Activated CD8-positive, alpha-beta T cell treated with anti-CD3 and anti-CD28 coated beads for 36 hours (primary cell): ENCODE measurements around the gene ADAM22. TPM values are rescaled to one million over a fixed set of nuclear protein-coding genes. Genes with fewer than 3 reads are reported as not detected.
"Not testable (repeated sequence)": the region's sequence is repeated elsewhere in the genome, so short reads cannot be mapped to it uniquely, and the experiment has no call there.

Experiments
- ATAC-seq: fragments of 200-7000 bp; cut with Tn5 transposase; one replicate; pipeline ENCODE4 v1.10.0; 2021; ENCODE audit warnings: mild to moderate bottlenecking, moderate library complexity
- CTCF ChIA-PET: fragments of 350-600 bp; sonication (Branson Sonifier 250); formaldehyde crosslinking; loops from one replicate; lab custom pipeline; 2021; ENCODE audit warnings: antibody characterized with exemption; lab: Charles Lee
- POLR2A ChIA-PET: fragments of 350-600 bp; sonication (Branson Sonifier 250); formaldehyde crosslinking; loops from one replicate; lab custom pipeline; 2021; ENCODE audit warnings: antibody characterized with exemption; lab: Charles Lee
- DNase-seq: peaks from one replicate; pipeline ENCODE4 v3.0.0-alpha.2; 2020
- H3K27ac Mint-ChIP-seq: one replicate; pipeline ENCODE4 v1.8.0; 2021; ENCODE audit warnings: mild to moderate bottlenecking, mixed read lengths
- H3K27me3 Mint-ChIP-seq: one replicate; pipeline ENCODE4 v1.8.0; 2021; ENCODE audit warnings: mixed read lengths
- H3K36me3 Mint-ChIP-seq: one replicate; pipeline ENCODE4 v1.8.0; 2021; ENCODE audit warnings: low read depth, mixed read lengths
- H3K4me1 Mint-ChIP-seq: one replicate; pipeline ENCODE4 v1.8.0; 2021; ENCODE audit warnings: low read depth, mixed read lengths
- H3K4me3 Mint-ChIP-seq: one replicate; pipeline ENCODE4 v1.8.0; 2021; ENCODE audit warnings: mild to moderate bottlenecking, moderate library complexity, mixed read lengths
- H3K9me3 Mint-ChIP-seq: one replicate; pipeline ENCODE4 v1.8.0; 2021; ENCODE audit warnings: mixed read lengths
- intact Hi-C: fragments of 100-400 bp; cut with micrococcal nuclease; formaldehyde crosslinking; loops from one replicate; pipeline ENCODE4 v1.10.0; 2022
- total RNA-seq, 2 experiments: library from RNA; stranded (reverse); gene quantifications; one replicate each; pipeline ENCODE4 v1.2.3, GENCODE V29; 2021
- TF ChIP-seq, protein P1 (sequence below): fragments of 200-600 bp; IDR thresholded peaks from one replicate; pipeline ENCODE4 v1.8.0; 2022; ENCODE audit warnings: antibody characterized with exemption, mild to moderate bottlenecking

Gene ADAM22
- total RNA-seq, 2 experiments from 2014 or later = 2.3 to 3.0 TPM

DNA sequence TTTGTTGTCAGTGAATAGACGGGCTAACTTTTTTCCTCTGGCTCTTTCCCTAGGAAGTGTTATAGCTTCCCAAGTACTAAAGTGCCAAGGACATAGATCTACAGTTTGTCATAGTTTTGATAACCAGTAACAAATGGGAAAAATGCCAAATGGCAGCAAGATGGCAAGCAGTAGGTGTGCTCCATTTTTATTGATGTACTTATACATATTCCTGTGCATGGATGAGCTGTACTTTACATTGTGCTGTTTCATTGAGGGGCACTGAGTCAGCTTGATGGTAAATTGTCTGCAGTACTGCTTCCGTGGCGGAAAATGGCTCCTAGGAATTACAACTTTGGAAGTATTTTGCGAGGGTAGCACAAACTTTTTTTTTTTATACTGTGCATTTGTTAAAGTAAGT, 7.1 kb downstream of the ADAM22 start:
- ATAC-seq (no peak), DNase-seq (no peak)
- H3K4me3 Mint-ChIP-seq = no peak overlapping the region
- H3K27ac Mint-ChIP-seq = no peak overlapping the region
- H3K27me3 Mint-ChIP-seq = no peaks in the 10 kb centered on the region
- H3K4me1 Mint-ChIP-seq = no peaks in the 10 kb centered on the region
- CTCF ChIA-PET = no interaction called here
- POLR2A ChIA-PET = no interaction called here
- intact Hi-C loops = no loop called here
- TF ChIP-seq, protein P1, sequence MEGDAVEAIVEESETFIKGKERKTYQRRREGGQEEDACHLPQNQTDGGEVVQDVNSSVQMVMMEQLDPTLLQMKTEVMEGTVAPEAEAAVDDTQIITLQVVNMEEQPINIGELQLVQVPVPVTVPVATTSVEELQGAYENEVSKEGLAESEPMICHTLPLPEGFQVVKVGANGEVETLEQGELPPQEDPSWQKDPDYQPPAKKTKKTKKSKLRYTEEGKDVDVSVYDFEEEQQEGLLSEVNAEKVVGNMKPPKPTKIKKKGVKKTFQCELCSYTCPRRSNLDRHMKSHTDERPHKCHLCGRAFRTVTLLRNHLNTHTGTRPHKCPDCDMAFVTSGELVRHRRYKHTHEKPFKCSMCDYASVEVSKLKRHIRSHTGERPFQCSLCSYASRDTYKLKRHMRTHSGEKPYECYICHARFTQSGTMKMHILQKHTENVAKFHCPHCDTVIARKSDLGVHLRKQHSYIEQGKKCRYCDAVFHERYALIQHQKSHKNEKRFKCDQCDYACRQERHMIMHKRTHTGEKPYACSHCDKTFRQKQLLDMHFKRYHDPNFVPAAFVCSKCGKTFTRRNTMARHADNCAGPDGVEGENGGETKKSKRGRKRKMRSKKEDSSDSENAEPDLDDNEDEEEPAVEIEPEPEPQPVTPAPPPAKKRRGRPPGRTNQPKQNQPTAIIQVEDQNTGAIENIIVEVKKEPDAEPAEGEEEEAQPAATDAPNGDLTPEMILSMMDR = no peak
- H3K9me3 Mint-ChIP-seq = no peaks in the 10 kb centered on the region
- no peaks in the 10 kb centered on the region for H3K36me3 Mint-ChIP-seq

DNA sequence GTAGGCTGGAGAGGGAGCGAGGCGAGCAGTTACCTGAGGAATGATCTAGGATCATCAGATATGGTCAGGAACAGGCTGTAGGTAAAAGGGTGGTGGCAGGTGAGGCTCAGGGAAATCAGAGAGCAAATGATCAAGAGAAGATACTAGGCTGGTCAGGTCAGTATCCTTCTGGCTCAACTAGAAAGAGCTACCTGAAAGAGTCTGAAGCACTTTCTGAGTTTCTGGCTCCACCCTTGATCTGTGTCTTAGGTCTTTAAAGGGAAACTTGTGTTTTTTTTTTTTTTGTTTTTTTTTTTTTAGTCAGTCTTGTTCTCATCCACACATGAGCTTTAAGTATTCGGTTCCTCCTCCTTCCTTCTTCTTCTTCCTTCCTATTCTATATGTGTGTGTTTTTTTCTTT, 10.5 kb downstream of the ADAM22 start:
- ATAC-seq (no peak), DNase-seq (no peak)
- Mint-ChIP-seq H3K27ac (no peak overlapping the region), H3K9me3 (no peaks in the 10 kb centered on the region), H3K27me3 (no peaks in the 10 kb centered on the region), H3K4me1 (no peaks in the 10 kb centered on the region), H3K4me3 (no peak overlapping the region), H3K36me3 (no peaks in the 10 kb centered on the region)
- TF ChIP-seq, protein P1 = no peak
- POLR2A ChIA-PET = interaction anchor here (0.6 to 1.2 kb wide), 2 partner anchors 10 to 170 kb away, joined by 3 to 4 read pairs; partner anchors contain the start of gene ADAM22
- CTCF ChIA-PET = interaction anchor here (0.9 kb wide), 1 partner anchor 11 kb away, joined by 4 read pairs; the partner anchor contains the start of gene ADAM22
- intact Hi-C loops = no loop called here

DNA sequence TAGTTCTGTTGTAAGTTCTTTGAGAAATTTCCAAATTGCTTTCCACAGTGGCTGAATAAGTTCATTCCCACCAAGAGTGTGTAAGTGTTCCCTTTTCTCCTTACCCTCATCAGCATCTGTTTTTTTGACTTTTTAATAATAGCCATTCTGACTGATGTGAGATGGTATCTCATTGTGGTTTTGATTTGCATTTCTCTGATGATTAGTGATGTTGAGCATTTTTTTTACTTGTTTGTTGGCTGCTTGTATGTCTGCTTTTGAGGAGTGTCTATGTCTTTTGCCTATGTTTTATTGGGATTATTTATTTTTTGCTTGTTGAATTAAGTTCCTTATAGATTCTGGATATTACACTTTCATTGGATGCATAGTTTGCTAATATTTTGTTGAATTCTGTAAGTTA, 11.9 kb downstream of the ADAM22 start:
- H3K4me3 Mint-ChIP-seq, intact Hi-C loops, H3K36me3 Mint-ChIP-seq, H3K27ac Mint-ChIP-seq, H3K9me3 Mint-ChIP-seq, POLR2A ChIA-PET, CTCF ChIA-PET, H3K27me3 Mint-ChIP-seq, DNase-seq, ATAC-seq, H3K4me1 Mint-ChIP-seq: not testable (repeated sequence)

DNA sequence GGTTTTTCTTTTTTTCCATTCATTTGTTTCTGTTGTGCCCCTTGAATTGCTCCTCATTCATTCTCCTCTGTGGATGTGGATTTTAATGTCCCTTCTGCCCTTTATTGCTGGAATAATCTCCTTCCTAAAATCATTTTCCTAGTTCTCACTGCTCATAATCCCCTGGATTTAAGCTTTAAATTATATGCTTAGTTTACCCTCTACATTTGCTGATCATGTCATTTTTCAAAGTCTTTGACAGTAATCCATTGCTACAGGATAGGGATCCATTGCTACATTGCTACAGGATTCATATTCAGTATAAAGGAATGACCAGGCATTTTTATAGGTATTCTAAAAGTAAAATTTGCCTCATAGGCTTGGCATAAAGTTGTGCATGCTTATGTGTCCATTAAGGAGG, 14.3 kb downstream of the ADAM22 start:
- Mint-ChIP-seq H3K9me3 (no peaks in the 10 kb centered on the region), H3K4me3 (no peak overlapping the region), H3K36me3 (no peaks in the 10 kb centered on the region), H3K27ac (no peak overlapping the region), H3K4me1 (no peaks in the 10 kb centered on the region), H3K27me3 (no peaks in the 10 kb centered on the region)
- ChIA-PET CTCF (interaction anchor here (1.4 kb wide), 1 partner anchor 9 kb away, joined by 3 read pairs; no protein-coding TSS in a partner anchor), POLR2A (no interaction called here)
- TF ChIP-seq, protein P1 = no peak
- intact Hi-C loops = no loop called here
- DNase-seq (no peak), ATAC-seq (no peak)

DNA sequence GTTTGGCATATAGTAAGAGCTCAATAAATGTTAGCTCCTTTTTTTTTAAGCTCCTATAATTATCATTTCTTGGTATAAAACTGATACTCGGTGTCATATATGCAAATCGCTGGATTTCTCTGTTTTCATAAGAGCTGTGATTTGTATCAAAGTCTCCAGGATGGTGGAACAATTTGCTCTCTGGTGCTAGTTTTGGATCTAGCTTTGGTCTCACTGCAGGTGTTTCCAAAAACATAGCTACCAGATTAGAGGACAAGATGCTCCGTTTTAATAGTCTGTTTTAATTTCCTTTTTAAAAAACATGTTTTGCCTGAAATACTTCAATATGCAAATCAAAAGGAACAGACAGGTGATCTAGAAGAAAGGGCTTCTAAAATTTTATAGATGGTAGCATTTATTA, 25.3 kb downstream of the ADAM22 start:
- peaks cover 3% of the 10 kb centered on the region for H3K36me3 Mint-ChIP-seq
- no peaks in the 10 kb centered on the region for H3K27me3 Mint-ChIP-seq
- no peaks in the 10 kb centered on the region for H3K4me1 Mint-ChIP-seq
- ATAC-seq (no peak), DNase-seq (no peak)
- ChIA-PET POLR2A (no interaction called here), CTCF (no interaction called here)
- H3K9me3 Mint-ChIP-seq = no peaks in the 10 kb centered on the region
- no peak overlapping the region for H3K4me3 Mint-ChIP-seq
- H3K27ac Mint-ChIP-seq = no peak overlapping the region
- TF ChIP-seq, protein P1 = no peak
- intact Hi-C loops = no loop called here

DNA sequence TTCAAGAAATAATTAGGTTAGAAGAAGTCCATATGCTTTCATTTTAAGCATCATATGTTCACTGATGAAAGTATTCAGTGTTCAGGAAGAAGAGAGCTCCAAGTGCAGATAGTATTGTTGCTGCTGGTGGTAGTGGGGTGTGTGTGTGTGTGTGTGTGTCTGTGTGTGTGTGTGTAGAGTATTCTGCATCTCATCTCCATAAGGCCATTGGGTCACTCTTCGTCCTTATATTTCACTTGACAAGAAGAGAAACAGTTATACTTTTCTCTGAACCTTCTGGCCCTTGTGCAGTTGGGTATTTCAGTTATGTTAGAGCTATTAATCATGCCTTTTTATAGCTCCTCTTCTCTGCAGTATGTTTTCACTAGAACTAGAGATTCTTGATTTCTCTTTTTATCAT, 26.2 kb downstream of the ADAM22 start:
- no peak overlapping the region for H3K27ac Mint-ChIP-seq
- H3K36me3 Mint-ChIP-seq = peaks cover 3% of the 10 kb centered on the region
- POLR2A ChIA-PET = no interaction called here
- H3K4me1 Mint-ChIP-seq = no peaks in the 10 kb centered on the region
- DNase-seq (no peak), ATAC-seq (no peak)
- CTCF ChIA-PET = no interaction called here
- H3K4me3 Mint-ChIP-seq = no peak overlapping the region
- no peaks in the 10 kb centered on the region for H3K27me3 Mint-ChIP-seq
- no peaks in the 10 kb centered on the region for H3K9me3 Mint-ChIP-seq
- intact Hi-C loops = no loop called here
- TF ChIP-seq, protein P1 = no peak
